Sigmoid colon (tissue), 7 donors: ENCODE data around the gene ZNF729. TPM values are rescaled to one million over a fixed set of nuclear protein-coding genes. Genes with fewer than 3 reads are reported as not detected.

Experiments
- DNase-seq: peaks from one replicate; pipeline ENCODE4 v3.0.0-alpha.2; 2019
- H3K27ac ChIP-seq, 4 donors: fragments of 200-600 bp; sonication (generic); one replicate each; pipeline ENCODE4 v1.5.1; 2016 to 2019; ENCODE audit warnings: mild to moderate bottlenecking in 1 of 4
- H3K27me3 ChIP-seq, 3 donors: fragments of 200-600 bp; sonication (generic); one replicate each; pipeline ENCODE4 v1.5.1; 2019; ENCODE audit warnings: mild to moderate bottlenecking in 1 of 3
- H3K36me3 ChIP-seq, 4 donors: fragments of 200-600 bp; sonication (generic); one replicate each; pipeline ENCODE4 v1.5.1; 2016 to 2019
- H3K4me1 ChIP-seq, 4 donors: fragments of 200-600 bp; sonication (generic); one replicate each; pipeline ENCODE4 v1.5.1; 2017 to 2019
- H3K4me3 ChIP-seq, 4 donors: fragments of 200-600 bp; sonication (generic); one replicate each; pipeline ENCODE4 v1.5.1; 2017 to 2019; ENCODE audit warnings: mild to moderate bottlenecking in 2 of 4, moderate library complexity in 1 of 4
- H3K9me3 ChIP-seq, 4 donors: fragments of 200-600 bp in 3 of 4; sonication (generic) in 3 of 4; one replicate each; pipeline versions ENCODE4 v1.5.1 to v1.6.1; 2013 to 2019
- EP300 ChIP-seq, 4 donors: sonication (generic); formaldehyde crosslinking; IDR thresholded peaks; one replicate each; pipeline ENCODE4 v1.6.1; 2017; ENCODE audit warnings: antibody characterized with exemption in 4 of 4
- POLR2A ChIP-seq, 2 donors: fragments of 450-650 bp; IDR thresholded peaks; one replicate each; pipeline ENCODE4 v1.6.1; 2016; ENCODE audit warnings: antibody characterized with exemption in 2 of 2, mild to moderate bottlenecking in 2 of 2, moderate library complexity in 2 of 2
- POLR2AphosphoS5 ChIP-seq, 4 donors: sonication (generic); formaldehyde crosslinking; IDR thresholded peaks; one replicate each; pipeline ENCODE4 v1.6.1; 2017; ENCODE audit warnings: antibody characterized with exemption in 4 of 4
- WGBS, 2 donors: extraction: QIAGEN DNeasy Blood & Tissue Kit; methylation state at CpG; one replicate each; pipeline ENCODE4 v1.1.7; 2013; 5-methylcytosine and 5-hydroxymethylcytosine counted together
- intact Hi-C: fragments of 100-400 bp; cut with DNase I; formaldehyde crosslinking; loops from one replicate; pipeline ENCODE4 v1.15.1; 2023
- polyA plus RNA-seq, 3 donors: library from polyadenylated mRNA; stranded (reverse); fragments of 200-250 nt; gene quantifications; one replicate each; pipeline ENCODE4 v1.2.3, GENCODE V29; 2013
- small RNA-seq, 3 donors: library from RNA; depleted of rRNA; stranded (forward); fragments of <200 nt; gene quantifications; one replicate each; pipeline ENCODE3, GENCODE V24; 2016
- total RNA-seq, 4 donors: library from RNA; depleted of rRNA; stranded (reverse); fragments of >200 nt; gene quantifications; one replicate each; pipeline ENCODE4 v1.1.0, GENCODE V29; 2016
- TF ChIP-seq, protein P1 (sequence below), 4 experiments: fragments of 450-650 bp in 3 of 4; fragments of 200-600 bp in 1 of 4; IDR thresholded peaks; one replicate each; pipeline ENCODE4 v1.5.1; 2016 to 2019; ENCODE audit warnings: antibody characterized with exemption in 4 of 4, mild to moderate bottlenecking in 3 of 4, moderate library complexity in 2 of 4
- donor health status: healthy with polysubstance abuse.
- donor health status: Bipolar disorder and iron deficiency.
- donor health status: healthy.

The ZNF729 gene
- total and polyA plus RNA-seq, 7 donors, result not detected

GRCh38 chr19:22331521-22331920, 45.3 kb downstream of the ZNF729 start:
- H3K4me3 ChIP-seq, result no peak overlapping the region
- no peak for TF ChIP-seq EP300 (IDR thresholded peaks at IDR 0.05)
- no peak for TF ChIP-seq POLR2A (IDR thresholded peaks at IDR 0.05)
- TF ChIP-seq, protein P1, sequence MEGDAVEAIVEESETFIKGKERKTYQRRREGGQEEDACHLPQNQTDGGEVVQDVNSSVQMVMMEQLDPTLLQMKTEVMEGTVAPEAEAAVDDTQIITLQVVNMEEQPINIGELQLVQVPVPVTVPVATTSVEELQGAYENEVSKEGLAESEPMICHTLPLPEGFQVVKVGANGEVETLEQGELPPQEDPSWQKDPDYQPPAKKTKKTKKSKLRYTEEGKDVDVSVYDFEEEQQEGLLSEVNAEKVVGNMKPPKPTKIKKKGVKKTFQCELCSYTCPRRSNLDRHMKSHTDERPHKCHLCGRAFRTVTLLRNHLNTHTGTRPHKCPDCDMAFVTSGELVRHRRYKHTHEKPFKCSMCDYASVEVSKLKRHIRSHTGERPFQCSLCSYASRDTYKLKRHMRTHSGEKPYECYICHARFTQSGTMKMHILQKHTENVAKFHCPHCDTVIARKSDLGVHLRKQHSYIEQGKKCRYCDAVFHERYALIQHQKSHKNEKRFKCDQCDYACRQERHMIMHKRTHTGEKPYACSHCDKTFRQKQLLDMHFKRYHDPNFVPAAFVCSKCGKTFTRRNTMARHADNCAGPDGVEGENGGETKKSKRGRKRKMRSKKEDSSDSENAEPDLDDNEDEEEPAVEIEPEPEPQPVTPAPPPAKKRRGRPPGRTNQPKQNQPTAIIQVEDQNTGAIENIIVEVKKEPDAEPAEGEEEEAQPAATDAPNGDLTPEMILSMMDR (IDR thresholded peaks at IDR 0.05), result no peak
- no peak for TF ChIP-seq POLR2AphosphoS5 (IDR thresholded peaks at IDR 0.05)
- no peaks in the 10 kb centered on the region for H3K27me3 ChIP-seq
- intact Hi-C loops, result no loop called here
- H3K36me3 ChIP-seq, result no peaks in the 10 kb centered on the region
- no peak for DNase-seq
- no peak overlapping the region for H3K27ac ChIP-seq
- H3K4me1 ChIP-seq, result no peaks in the 10 kb centered on the region
- WGBS, 2 donors, result 83 to 86% methylated on average over 3 of the region's 3 CpGs
- peaks cover 0 to 45% (median 0%) of the 10 kb centered on the region in 4 donors for H3K9me3 ChIP-seq

DNA sequence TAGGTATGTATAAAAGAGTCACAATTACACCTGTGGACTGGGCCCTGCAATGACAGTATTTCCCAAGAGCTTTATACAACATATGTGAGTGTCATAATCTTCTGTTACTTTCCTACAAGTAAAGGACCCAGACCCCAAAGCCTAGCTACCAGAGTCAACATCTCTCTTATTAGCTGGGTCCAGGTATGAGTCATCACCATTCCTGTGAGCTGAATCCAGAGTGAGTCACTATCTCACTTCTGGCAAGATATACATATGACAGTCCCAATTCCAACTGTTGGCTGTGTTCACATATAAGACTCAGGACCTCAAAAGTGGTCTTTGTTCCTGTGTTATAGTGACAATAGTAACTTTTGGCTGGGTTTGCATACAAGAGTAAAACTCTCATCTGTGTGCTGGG, 46.7 kb downstream of the ZNF729 start:
- H3K27ac ChIP-seq, result no peak overlapping the region
- no peaks in the 10 kb centered on the region for H3K27me3 ChIP-seq
- intact Hi-C loops, result no loop called here
- H3K4me1 ChIP-seq, result no peaks in the 10 kb centered on the region
- no peak for DNase-seq
- peaks cover 0 to 37% (median 0%) of the 10 kb centered on the region in 4 donors for H3K9me3 ChIP-seq
- H3K4me3 ChIP-seq, result no peak overlapping the region
- TF ChIP-seq, protein P1 (IDR thresholded peaks at IDR 0.05), result no peak
- TF ChIP-seq EP300 (IDR thresholded peaks at IDR 0.05) (no peak), POLR2AphosphoS5 (IDR thresholded peaks at IDR 0.05) (no peak), POLR2A (IDR thresholded peaks at IDR 0.05) (no peak)
- H3K36me3 ChIP-seq, result no peaks in the 10 kb centered on the region

DNA sequence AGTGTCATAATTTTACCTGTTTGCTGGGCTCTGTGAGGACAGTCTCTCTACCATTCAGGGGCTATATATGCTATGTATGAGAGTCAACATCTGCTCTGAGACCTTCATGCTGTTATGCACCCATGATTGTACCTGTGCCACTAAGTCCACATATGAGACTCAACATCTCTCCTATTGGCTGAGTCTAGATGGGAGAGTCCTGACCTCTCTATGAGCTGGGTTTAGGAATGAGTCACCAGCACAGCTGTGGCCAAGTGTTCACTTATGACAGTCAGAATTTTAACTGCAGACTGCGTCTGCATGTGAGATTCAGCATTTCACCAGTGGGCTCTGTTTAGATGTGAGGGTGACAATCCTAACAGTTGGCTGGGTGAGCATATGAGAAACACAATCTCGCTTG, 49.5 kb downstream of the ZNF729 start:
- no peaks in the 10 kb centered on the region for H3K27me3 ChIP-seq
- WGBS, 2 donors, result 80 to 87% methylated on average over 2 of the region's 2 CpGs
- no peak overlapping the region for H3K4me3 ChIP-seq
- peaks cover 0 to 16% (median 0%) of the 10 kb centered on the region in 4 donors for H3K9me3 ChIP-seq
- no peak overlapping the region for H3K27ac ChIP-seq
- TF ChIP-seq, protein P1 (IDR thresholded peaks at IDR 0.05), result no peak
- TF ChIP-seq POLR2A (IDR thresholded peaks at IDR 0.05) (no peak), POLR2AphosphoS5 (IDR thresholded peaks at IDR 0.05) (no peak), EP300 (IDR thresholded peaks at IDR 0.05) (no peak)
- no peak for DNase-seq
- intact Hi-C loops, result no loop called here
- no peaks in the 10 kb centered on the region for H3K36me3 ChIP-seq
- H3K4me1 ChIP-seq, result no peaks in the 10 kb centered on the region

GRCh38 chr19:22354665-22355064, 68.4 kb downstream of the ZNF729 start:
- intact Hi-C loops, result no loop called here
- 54 to 70% methylated on average over 2 of the region's 2 CpGs for WGBS, 2 donors
- Histone ChIP-seq H3K27me3 (no peaks in the 10 kb centered on the region), H3K9me3 (peaks cover 0 to 7% (median 0%) of the 10 kb centered on the region in 4 donors), H3K36me3 (no peaks in the 10 kb centered on the region), H3K4me3 (no peak overlapping the region), H3K4me1 (no peaks in the 10 kb centered on the region), H3K27ac (no peak overlapping the region)
- no peak for DNase-seq
- TF ChIP-seq POLR2AphosphoS5 (IDR thresholded peaks at IDR 0.05) (no peak), EP300 (IDR thresholded peaks at IDR 0.05) (no peak), POLR2A (IDR thresholded peaks at IDR 0.05) (no peak)
- TF ChIP-seq, protein P1 (IDR thresholded peaks at IDR 0.05), result no peak

Small RNA genes within 50 kb of the gene (small RNA-seq; reads per million reads assigned to genes)
- gene AC011494.1, result 0 reads per million in 3 donors

Other genes with a start within 250 kb of the ZNF729 start
- 1 to 10 TPM in 3 of 4 donors, under 1 TPM in 1; 0.83 to 2.7 (median 2.5) TPM for gene ZNF257, start 234.0 kb upstream of the ZNF729 start, total RNA-seq
- gene ZNF257, start 234.0 kb upstream of the ZNF729 start, polyA plus RNA-seq, result 1 to 10 TPM in 1 of 3 donors, under 1 TPM in 2; 0.23 to 2.3 (median 0.60) TPM
- gene ZNF676, start 89.5 kb upstream of the ZNF729 start, total RNA-seq, result 10 to 100 TPM in 1 of 4 donors, 1 to 10 TPM in 3; 5.4 to 14.4 (median 6.6) TPM
- under 1 TPM in 1 of 3 donors, not detected in 2; 0.06 TPM for gene ZNF676, start 89.5 kb upstream of the ZNF729 start, polyA plus RNA-seq
- gene ZNF98, start 135.9 kb downstream of the ZNF729 start, total RNA-seq, result 1 to 10 TPM in 3 of 4 donors, not detected in 1; 1.8 to 10.0 (median 3.8) TPM
- under 1 TPM in 1 of 3 donors, not detected in 2; 0.15 TPM for gene ZNF98, start 135.9 kb downstream of the ZNF729 start, polyA plus RNA-seq